Vagina (tissue), 2 donors: ENCODE measurements around the gene CLEC2L. TPM values are rescaled to one million over a fixed set of nuclear protein-coding genes. Genes with fewer than 3 reads are reported as not detected.
A peak's percentile ranks its signal among the peaks of the same experiment; 100 is the strongest.

Experiments
- DNase-seq, 2 donors: peaks; one replicate each; pipeline ENCODE4 v3.0.0-alpha.2; 2017; ENCODE audit errors: extremely low spot score in 2 of 2
- H3K27ac ChIP-seq: fragments of 200-600 bp; sonication (generic); one replicate; pipeline ENCODE4 v1.5.1; 2019
- H3K27me3 ChIP-seq: fragments of 200-600 bp; sonication (generic); one replicate; pipeline ENCODE4 v1.5.1; 2019
- H3K36me3 ChIP-seq, 2 donors: fragments of 200-600 bp; sonication (generic); one replicate each; pipeline ENCODE4 v1.5.1; 2017 to 2019
- H3K4me1 ChIP-seq: fragments of 200-600 bp; sonication (generic); one replicate; pipeline ENCODE4 v1.5.1; 2019
- H3K4me3 ChIP-seq, 2 donors: fragments of 200-600 bp; sonication (generic); 1 replicate in 1 of 2; 2 replicates in 1 of 2; pipeline ENCODE4 v1.5.1; 2016 to 2019
- H3K9me3 ChIP-seq: fragments of 200-600 bp; sonication (generic); one replicate; pipeline ENCODE4 v1.5.1; 2019
- POLR2A ChIP-seq, 2 donors: fragments of 450-650 bp; IDR thresholded peaks; one replicate each; pipeline ENCODE4 v1.6.1; 2017; ENCODE audit warnings: antibody characterized with exemption in 2 of 2, mild to moderate bottlenecking in 2 of 2, moderate library complexity in 2 of 2
- POLR2AphosphoS5 ChIP-seq, 2 donors: sonication (generic); formaldehyde crosslinking; IDR thresholded peaks; one replicate each; pipeline ENCODE4 v1.9.0; 2017; ENCODE audit warnings: antibody characterized with exemption in 2 of 2, mild to moderate bottlenecking in 2 of 2, low read depth in 1 of 2; ENCODE audit not compliant: insufficient read depth in 1 of 2
- intact Hi-C: fragments of 100-400 bp; cut with DNase I; formaldehyde crosslinking; loops from one replicate; pipeline ENCODE4 v1.15.1; 2023
- total RNA-seq: library from RNA; depleted of rRNA; stranded (reverse); fragments of >200 nt; gene quantifications from one replicate; pipeline ENCODE4 v1.2.3, GENCODE V29; 2016
- TF ChIP-seq, protein P1 (sequence below), 3 experiments: fragments of 450-650 bp in 2 of 3; fragments of 200-600 bp in 1 of 3; sonication (generic) in 1 of 3; IDR thresholded peaks; one replicate each; pipeline ENCODE4 v1.5.1; 2017 to 2019; ENCODE audit warnings: antibody characterized with exemption in 3 of 3, mild to moderate bottlenecking in 2 of 3, moderate library complexity in 2 of 3

Gene CLEC2L
- total RNA-seq, 1 donor from 2014 or later: not detected

DNA sequence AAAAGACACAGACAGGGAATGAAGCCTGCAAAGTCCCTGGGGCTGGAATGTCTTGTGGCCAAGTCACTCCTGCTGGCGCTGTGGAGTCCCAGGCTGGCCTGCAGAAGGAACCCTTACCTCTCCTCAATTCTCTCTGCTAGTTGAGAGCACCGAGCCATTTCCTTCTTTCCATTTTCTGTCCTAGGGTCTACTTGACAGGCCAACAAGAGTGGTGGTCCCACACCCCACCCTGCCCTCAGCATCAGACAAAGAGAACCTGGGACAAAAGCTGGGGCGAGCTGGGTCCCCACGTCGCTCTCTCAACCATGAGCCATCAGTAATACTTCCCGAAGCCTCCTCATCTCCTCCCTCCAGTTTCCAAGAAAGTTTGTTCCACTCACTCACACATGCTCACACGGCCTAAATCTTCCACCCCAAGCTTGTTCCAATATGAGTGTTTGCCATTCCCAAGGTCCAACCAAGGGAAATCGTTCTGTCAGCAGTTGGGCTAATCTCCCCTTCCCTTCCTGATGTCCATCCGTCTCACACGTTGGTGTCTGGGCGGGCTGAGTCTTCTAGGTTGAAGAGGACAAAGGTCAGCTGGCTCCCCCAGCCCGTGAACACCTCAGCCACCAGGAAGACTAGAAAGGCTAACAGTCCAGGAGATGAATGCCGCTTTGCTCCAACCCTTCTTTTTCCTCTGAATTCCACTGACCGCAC, 44.3 kb downstream of the CLEC2L start:
- intact Hi-C loops: no loop called here
- Histone ChIP-seq H3K27ac (no peak overlapping the region), H3K4me1 (no peaks in the 10 kb centered on the region), H3K36me3 (peaks cover 0 to 5% of the 10 kb centered on the region in 2 donors), H3K4me3 (no peak overlapping the region), H3K9me3 (no peaks in the 10 kb centered on the region), H3K27me3 (no peaks in the 10 kb centered on the region)
- DNase-seq: peak; percentile 62 to 87
- TF ChIP-seq POLR2AphosphoS5 (IDR thresholded peaks at IDR 0.05; ENCODE audit: insufficient read depth in 1 of 2, low read depth in 1 of 2) (no peak), POLR2A (IDR thresholded peaks at IDR 0.05) (no peak)
- TF ChIP-seq, protein P1, sequence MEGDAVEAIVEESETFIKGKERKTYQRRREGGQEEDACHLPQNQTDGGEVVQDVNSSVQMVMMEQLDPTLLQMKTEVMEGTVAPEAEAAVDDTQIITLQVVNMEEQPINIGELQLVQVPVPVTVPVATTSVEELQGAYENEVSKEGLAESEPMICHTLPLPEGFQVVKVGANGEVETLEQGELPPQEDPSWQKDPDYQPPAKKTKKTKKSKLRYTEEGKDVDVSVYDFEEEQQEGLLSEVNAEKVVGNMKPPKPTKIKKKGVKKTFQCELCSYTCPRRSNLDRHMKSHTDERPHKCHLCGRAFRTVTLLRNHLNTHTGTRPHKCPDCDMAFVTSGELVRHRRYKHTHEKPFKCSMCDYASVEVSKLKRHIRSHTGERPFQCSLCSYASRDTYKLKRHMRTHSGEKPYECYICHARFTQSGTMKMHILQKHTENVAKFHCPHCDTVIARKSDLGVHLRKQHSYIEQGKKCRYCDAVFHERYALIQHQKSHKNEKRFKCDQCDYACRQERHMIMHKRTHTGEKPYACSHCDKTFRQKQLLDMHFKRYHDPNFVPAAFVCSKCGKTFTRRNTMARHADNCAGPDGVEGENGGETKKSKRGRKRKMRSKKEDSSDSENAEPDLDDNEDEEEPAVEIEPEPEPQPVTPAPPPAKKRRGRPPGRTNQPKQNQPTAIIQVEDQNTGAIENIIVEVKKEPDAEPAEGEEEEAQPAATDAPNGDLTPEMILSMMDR (IDR thresholded peaks at IDR 0.05): no peak

DNA sequence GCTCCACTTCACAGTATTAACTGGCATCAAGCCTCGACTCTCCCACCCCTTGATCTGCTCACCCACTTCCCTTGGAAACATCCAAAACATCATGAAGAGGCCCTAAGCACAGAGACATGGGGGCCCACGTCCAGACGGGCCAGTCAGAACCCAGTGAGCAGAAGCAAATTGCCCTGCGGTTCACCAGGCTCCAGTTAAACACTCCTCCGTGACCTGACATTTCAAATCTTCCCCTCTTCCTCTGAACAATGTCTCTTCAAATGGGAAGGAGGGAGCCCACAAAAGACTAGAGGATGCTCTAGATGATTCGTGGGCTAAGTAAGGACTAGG, 44.8 kb downstream of the CLEC2L start:
- DNase-seq: peak in 1 of 2 donors; percentile 70
- TF ChIP-seq, protein P1 (IDR thresholded peaks at IDR 0.05): no peak
- no peak for TF ChIP-seq POLR2AphosphoS5 (IDR thresholded peaks at IDR 0.05; ENCODE audit: insufficient read depth in 1 of 2, low read depth in 1 of 2)
- no peak for TF ChIP-seq POLR2A (IDR thresholded peaks at IDR 0.05)
- H3K4me3 ChIP-seq: no peak overlapping the region
- H3K9me3 ChIP-seq: no peaks in the 10 kb centered on the region
- H3K36me3 ChIP-seq: peaks cover 0 to 10% of the 10 kb centered on the region in 2 donors
- no peaks in the 10 kb centered on the region for H3K4me1 ChIP-seq
- no peaks in the 10 kb centered on the region for H3K27me3 ChIP-seq
- intact Hi-C loops: no loop called here
- H3K27ac ChIP-seq: no peak overlapping the region

DNA sequence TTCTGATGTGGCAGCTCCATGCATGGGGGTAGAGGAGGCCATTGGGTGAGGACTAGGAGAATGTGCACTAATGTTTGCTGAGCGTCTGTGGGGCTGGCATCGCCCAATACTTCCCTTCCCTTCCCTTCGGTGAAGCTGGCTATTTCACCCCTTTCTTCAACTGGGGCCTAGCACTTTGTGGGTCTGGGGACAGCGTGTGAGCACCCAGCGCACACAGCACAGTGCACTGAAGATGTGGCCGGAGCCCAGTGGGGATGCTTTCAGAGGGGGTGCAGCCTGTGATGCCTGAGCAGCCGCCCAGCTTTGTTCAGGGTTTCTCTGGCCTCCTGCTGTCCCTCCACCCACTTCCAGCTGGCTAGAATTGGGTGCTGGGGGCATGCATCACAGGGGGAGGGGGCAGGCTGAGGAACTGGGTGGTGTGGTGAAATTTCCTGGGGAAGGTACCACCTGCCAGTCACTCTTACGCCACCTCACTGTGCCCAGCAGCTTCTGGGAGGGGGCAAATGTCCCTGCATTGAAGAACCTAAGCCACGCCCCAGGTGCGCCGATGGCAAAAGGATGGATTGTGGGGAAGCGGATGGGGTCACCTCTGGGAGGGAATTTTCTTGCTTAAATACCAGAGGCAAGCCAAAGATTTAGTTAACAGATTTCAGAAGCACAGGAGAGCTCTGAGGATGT, 45.5 kb downstream of the CLEC2L start:
- intact Hi-C loops: no loop called here
- TF ChIP-seq POLR2AphosphoS5 (IDR thresholded peaks at IDR 0.05; ENCODE audit: insufficient read depth in 1 of 2, low read depth in 1 of 2) (no peak), POLR2A (IDR thresholded peaks at IDR 0.05) (no peak)
- TF ChIP-seq, protein P1 (IDR thresholded peaks at IDR 0.05): no peak
- Histone ChIP-seq H3K27ac (no peak overlapping the region), H3K27me3 (no peaks in the 10 kb centered on the region), H3K36me3 (peaks cover 0 to 14% of the 10 kb centered on the region in 2 donors), H3K4me3 (no peak overlapping the region), H3K9me3 (no peaks in the 10 kb centered on the region), H3K4me1 (no peaks in the 10 kb centered on the region)
- DNase-seq: peak; percentile 82 to 85

DNA sequence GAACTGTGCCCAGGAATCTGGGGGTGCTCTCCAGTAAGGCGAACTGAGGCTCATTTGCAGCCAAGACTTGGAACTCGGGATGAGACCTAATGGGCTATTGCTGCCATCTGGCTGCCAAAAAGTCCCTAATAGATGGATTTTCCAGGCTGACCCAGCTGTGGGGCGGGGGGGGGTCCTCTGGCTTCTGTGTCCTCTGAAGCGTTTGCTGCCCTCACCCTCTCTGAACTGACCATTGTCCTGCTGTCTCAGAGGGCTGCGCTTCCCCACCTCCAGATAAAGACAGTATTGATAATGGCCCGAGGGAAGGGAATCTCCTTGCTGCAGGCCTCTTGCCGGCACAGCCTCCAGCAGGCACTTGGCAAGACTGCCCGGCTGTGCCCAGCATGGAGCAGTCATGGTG, 46.6 kb downstream of the CLEC2L start:
- Histone ChIP-seq H3K27ac (no peak overlapping the region), H3K4me1 (no peaks in the 10 kb centered on the region), H3K36me3 (peaks cover 0 to 25% of the 10 kb centered on the region in 2 donors), H3K4me3 (no peak overlapping the region), H3K27me3 (no peaks in the 10 kb centered on the region), H3K9me3 (no peaks in the 10 kb centered on the region)
- peak; percentile 34 to 56 for DNase-seq
- intact Hi-C loops: no loop called here
- TF ChIP-seq POLR2AphosphoS5 (IDR thresholded peaks at IDR 0.05; ENCODE audit: insufficient read depth in 1 of 2, low read depth in 1 of 2): no peak
- TF ChIP-seq, protein P1 (IDR thresholded peaks at IDR 0.05): no peak
- TF ChIP-seq POLR2A (IDR thresholded peaks at IDR 0.05): no peak

- Histone ChIP-seq H3K27me3 (no peaks in the 10 kb centered on the region), H3K9me3 (no peaks in the 10 kb centered on the region), H3K36me3 (peaks cover 0 to 30% of the 10 kb centered on the region in 2 donors), H3K4me3 (no peak overlapping the region), H3K4me1 (no peaks in the 10 kb centered on the region), H3K27ac (no peak overlapping the region)
- peak; percentile 12 to 72 for DNase-seq
- TF ChIP-seq, protein P1 (IDR thresholded peaks at IDR 0.05): no peak
- TF ChIP-seq POLR2A (IDR thresholded peaks at IDR 0.05): no peak
- no peak for TF ChIP-seq POLR2AphosphoS5 (IDR thresholded peaks at IDR 0.05; ENCODE audit: insufficient read depth in 1 of 2, low read depth in 1 of 2)
- intact Hi-C loops: no loop called here
Measured at GRCh38 chr7:139570626-139571025, 47.1 kb downstream of the CLEC2L start.
